ENCODE data around the gene PSMD14. TPM values are rescaled to one million over a fixed set of nuclear protein-coding genes. Genes with fewer than 3 reads are reported as not detected.
"Not testable (repeated sequence)": the region's sequence is repeated elsewhere in the genome, so short reads cannot be mapped to it uniquely, and the experiment has no call there.

The PSMD14 gene
- polyA plus RNA-seq, 1 donor from 2014 or later: 136 TPM

DNA sequence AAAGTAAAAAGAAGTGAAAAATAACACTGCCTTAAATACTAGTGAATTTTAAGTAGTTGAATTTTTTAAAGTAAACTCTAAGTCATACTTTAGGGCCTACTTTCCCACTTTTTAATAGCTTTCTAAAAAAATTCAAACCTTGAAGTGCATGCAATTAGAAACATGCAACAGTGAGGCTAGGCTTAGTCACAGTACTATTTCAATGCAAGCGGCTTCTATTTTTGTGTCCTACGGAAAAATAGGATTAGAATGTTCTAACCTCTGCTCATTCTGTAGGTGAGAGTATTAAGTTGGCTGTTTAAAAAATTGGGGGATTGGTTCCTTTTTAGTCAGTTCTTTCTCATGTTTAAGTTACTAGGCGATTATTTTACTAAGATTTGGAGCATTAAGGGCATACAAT lies 39.1 kb upstream of the PSMD14 start:
- TF ChIP-seq, protein P1, sequence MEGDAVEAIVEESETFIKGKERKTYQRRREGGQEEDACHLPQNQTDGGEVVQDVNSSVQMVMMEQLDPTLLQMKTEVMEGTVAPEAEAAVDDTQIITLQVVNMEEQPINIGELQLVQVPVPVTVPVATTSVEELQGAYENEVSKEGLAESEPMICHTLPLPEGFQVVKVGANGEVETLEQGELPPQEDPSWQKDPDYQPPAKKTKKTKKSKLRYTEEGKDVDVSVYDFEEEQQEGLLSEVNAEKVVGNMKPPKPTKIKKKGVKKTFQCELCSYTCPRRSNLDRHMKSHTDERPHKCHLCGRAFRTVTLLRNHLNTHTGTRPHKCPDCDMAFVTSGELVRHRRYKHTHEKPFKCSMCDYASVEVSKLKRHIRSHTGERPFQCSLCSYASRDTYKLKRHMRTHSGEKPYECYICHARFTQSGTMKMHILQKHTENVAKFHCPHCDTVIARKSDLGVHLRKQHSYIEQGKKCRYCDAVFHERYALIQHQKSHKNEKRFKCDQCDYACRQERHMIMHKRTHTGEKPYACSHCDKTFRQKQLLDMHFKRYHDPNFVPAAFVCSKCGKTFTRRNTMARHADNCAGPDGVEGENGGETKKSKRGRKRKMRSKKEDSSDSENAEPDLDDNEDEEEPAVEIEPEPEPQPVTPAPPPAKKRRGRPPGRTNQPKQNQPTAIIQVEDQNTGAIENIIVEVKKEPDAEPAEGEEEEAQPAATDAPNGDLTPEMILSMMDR (IDR thresholded peaks at IDR 0.05; ENCODE audit: poor library complexity, severe bottlenecking): no peak
- TF ChIP-seq MXI1 (conservative IDR thresholded peaks at IDR 0.05; ENCODE audit: poor library complexity, severe bottlenecking) (no peak), SMC3 (conservative IDR thresholded peaks at IDR 0.05; ENCODE audit: poor library complexity) (no peak), TAF1 (IDR thresholded peaks at IDR 0.05; ENCODE audit: low read depth) (no peak), RAD21 (conservative IDR thresholded peaks at IDR 0.05) (no peak), EP300 (conservative IDR thresholded peaks at IDR 0.05; ENCODE audit: poor library complexity, severe bottlenecking) (no peak), EZH2 (IDR thresholded peaks at IDR 0.05; ENCODE audit: borderline replicate concordance, insufficient read depth, low read length, poor library complexity, severe bottlenecking) (no peak), POLR2AphosphoS5 (IDR thresholded peaks at IDR 0.05) (no peak)
- TF ChIP-seq, protein P2, sequence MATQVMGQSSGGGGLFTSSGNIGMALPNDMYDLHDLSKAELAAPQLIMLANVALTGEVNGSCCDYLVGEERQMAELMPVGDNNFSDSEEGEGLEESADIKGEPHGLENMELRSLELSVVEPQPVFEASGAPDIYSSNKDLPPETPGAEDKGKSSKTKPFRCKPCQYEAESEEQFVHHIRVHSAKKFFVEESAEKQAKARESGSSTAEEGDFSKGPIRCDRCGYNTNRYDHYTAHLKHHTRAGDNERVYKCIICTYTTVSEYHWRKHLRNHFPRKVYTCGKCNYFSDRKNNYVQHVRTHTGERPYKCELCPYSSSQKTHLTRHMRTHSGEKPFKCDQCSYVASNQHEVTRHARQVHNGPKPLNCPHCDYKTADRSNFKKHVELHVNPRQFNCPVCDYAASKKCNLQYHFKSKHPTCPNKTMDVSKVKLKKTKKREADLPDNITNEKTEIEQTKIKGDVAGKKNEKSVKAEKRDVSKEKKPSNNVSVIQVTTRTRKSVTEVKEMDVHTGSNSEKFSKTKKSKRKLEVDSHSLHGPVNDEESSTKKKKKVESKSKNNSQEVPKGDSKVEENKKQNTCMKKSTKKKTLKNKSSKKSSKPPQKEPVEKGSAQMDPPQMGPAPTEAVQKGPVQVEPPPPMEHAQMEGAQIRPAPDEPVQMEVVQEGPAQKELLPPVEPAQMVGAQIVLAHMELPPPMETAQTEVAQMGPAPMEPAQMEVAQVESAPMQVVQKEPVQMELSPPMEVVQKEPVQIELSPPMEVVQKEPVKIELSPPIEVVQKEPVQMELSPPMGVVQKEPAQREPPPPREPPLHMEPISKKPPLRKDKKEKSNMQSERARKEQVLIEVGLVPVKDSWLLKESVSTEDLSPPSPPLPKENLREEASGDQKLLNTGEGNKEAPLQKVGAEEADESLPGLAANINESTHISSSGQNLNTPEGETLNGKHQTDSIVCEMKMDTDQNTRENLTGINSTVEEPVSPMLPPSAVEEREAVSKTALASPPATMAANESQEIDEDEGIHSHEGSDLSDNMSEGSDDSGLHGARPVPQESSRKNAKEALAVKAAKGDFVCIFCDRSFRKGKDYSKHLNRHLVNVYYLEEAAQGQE (IDR thresholded peaks at IDR 0.05; ENCODE audit: borderline replicate concordance): no peak

DNA sequence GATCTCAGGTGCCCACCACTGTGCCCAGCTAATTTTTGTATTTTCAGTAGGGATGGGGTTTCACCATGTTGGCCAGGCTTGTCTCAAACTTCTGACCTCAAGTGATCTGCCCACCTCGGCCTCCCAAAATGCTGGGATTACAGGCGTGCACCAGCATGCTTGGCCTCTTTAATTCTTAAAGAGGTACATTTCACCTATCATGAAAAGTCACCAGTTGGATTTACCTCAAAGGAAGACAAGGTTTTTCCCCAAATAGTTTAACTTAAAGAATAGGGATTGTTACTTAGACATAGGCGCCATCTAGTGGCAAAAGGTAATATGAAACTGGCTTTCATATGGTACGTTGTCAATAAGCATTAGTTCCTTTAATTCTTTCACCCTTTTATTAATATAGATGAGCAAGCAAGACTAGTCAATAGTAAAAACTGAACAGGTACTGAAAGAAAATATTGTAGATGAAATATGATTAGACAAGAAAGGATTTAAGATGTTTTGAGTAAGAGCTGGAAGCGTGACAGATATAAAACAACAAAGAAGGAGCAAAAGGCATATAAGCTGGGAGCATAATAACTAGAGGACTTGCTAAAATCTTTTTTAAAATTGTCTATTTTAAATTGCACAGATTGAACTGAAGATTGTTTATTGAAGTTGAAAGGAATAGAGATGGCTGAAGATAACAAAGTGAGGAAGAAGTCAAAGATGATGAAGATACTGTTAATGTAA lies 35.0 kb upstream of the PSMD14 start:
- H3K4me3 ChIP-seq (ENCODE audit: low read length): no peak overlapping the region
- H3F3A ChIP-seq (ENCODE audit: insufficient read depth, low read length, poor library complexity, severe bottlenecking): no peaks in the 10 kb centered on the region
- H3K9me2 ChIP-seq (ENCODE audit: insufficient read depth, low read length): no peaks in the 10 kb centered on the region
- no peaks in the 10 kb centered on the region for H3K36me3 ChIP-seq (ENCODE audit: insufficient read depth, low read length)
- no peaks in the 10 kb centered on the region for H4K20me1 ChIP-seq (ENCODE audit: insufficient read depth)
- no peak overlapping the region for H2AFZ ChIP-seq (ENCODE audit: low read depth, low read length)
- H3K9ac ChIP-seq (ENCODE audit: low read length): no peak overlapping the region
- no peaks in the 10 kb centered on the region for H3K9me3 ChIP-seq (ENCODE audit: low read length)
- no peak overlapping the region for H3K27ac ChIP-seq (ENCODE audit: low read length)
- H3K79me2 ChIP-seq (replicated peaks; ENCODE audit: insufficient read depth, low read length): no peaks in the 10 kb centered on the region
- TF ChIP-seq SMC3 (conservative IDR thresholded peaks at IDR 0.05; ENCODE audit: poor library complexity) (peak; percentile 81), RAD21 (conservative IDR thresholded peaks at IDR 0.05) (peak; percentile 82)
- TF ChIP-seq, protein P2 (IDR thresholded peaks at IDR 0.05; ENCODE audit: borderline replicate concordance): no peak
- TF ChIP-seq, protein P1 (IDR thresholded peaks at IDR 0.05; ENCODE audit: poor library complexity, severe bottlenecking): peak; percentile 81
- H3K27me3 ChIP-seq (ENCODE audit: insufficient read depth, low read depth, low read length): no peaks in the 10 kb centered on the region
- H3K4me2 ChIP-seq (ENCODE audit: low read length): no peak overlapping the region

More for the DNA sequence above, 39.1 kb upstream of the PSMD14 start:
- Histone ChIP-seq H3K9me3 (ENCODE audit: low read length) (no peaks in the 10 kb centered on the region), H3K79me2 (replicated peaks; ENCODE audit: insufficient read depth, low read length) (no peaks in the 10 kb centered on the region), H3K27me3 (ENCODE audit: insufficient read depth, low read depth, low read length) (no peaks in the 10 kb centered on the region), H3K9me2 (ENCODE audit: insufficient read depth, low read length) (no peaks in the 10 kb centered on the region), H3K36me3 (ENCODE audit: insufficient read depth, low read length) (no peaks in the 10 kb centered on the region), H2AFZ (ENCODE audit: low read depth, low read length) (no peak overlapping the region), H4K20me1 (ENCODE audit: insufficient read depth) (no peaks in the 10 kb centered on the region), H3K4me3 (ENCODE audit: low read length) (no peak overlapping the region), H3F3A (ENCODE audit: insufficient read depth, low read length, poor library complexity, severe bottlenecking) (no peaks in the 10 kb centered on the region), H3K27ac (ENCODE audit: low read length) (no peak overlapping the region), H3K9ac (ENCODE audit: low read length) (no peak overlapping the region), H3K4me2 (ENCODE audit: low read length) (no peak overlapping the region)

DNA sequence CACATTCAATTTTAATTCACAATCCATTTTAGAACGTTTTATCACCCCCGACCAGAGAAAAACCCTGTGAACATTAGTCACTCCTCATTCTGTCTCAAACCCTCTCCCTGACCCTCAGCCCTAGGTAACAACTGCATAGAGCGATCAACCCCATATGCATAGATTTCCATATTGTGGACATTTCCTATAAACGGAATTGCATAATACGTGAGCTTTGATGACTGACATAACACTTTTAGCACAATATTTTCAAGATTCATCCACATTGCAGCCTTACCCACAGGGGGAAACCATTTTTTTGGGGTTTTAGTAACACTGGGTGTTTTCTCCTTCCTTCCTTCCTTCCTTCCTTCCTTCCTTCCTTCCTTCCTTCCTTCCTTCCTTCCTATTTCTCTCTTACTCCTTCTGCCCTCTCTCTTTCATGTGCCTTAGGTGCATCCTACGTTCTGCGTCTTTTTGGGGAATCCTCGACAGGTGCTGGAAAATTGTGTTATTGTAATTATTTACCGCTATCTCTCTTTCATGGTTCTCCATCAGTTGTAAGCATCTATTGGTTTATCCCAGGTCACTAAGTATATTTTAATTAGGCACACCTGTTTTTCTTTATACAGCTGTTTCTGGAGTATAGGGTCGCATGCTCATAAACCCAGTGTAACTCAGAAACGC lies 29.5 kb upstream of the PSMD14 start:
- H3F3A ChIP-seq (ENCODE audit: insufficient read depth, low read length, poor library complexity, severe bottlenecking); H4K20me1 ChIP-seq (ENCODE audit: insufficient read depth); H3K79me2 ChIP-seq (replicated peaks; ENCODE audit: insufficient read depth, low read length): not testable (repeated sequence)

More for the DNA sequence above, 29.5 kb upstream of the PSMD14 start:
- not testable (repeated sequence) for H3K9me2 ChIP-seq (ENCODE audit: insufficient read depth, low read length); H3K4me3 ChIP-seq (ENCODE audit: low read length); H3K36me3 ChIP-seq (ENCODE audit: insufficient read depth, low read length); H2AFZ ChIP-seq (ENCODE audit: low read depth, low read length); H3K9ac ChIP-seq (ENCODE audit: low read length); H3K4me2 ChIP-seq (ENCODE audit: low read length); H3K27me3 ChIP-seq (ENCODE audit: insufficient read depth, low read depth, low read length); H3K9me3 ChIP-seq (ENCODE audit: low read length); H3K27ac ChIP-seq (ENCODE audit: low read length)

All from neural cell (in vitro differentiated cells).